ENCODE results near the gene LYPD1. TPM values are rescaled to one million over a fixed set of nuclear protein-coding genes. Genes with fewer than 3 reads are reported as not detected.

The LYPD1 gene
- total RNA-seq, 2 experiments from 2014 or later, result not detected

GRCh38 chr2:132664096-132664495 lies 5.9 kb downstream of the LYPD1 start:
- H3K36me3 Mint-ChIP-seq (ENCODE audit: low read depth), result no peaks in the 10 kb centered on the region
- H3K9me3 Mint-ChIP-seq (ENCODE audit: insufficient read depth), result no peaks in the 10 kb centered on the region
- H3K27ac Mint-ChIP-seq, result no peak overlapping the region
- H3K4me1 Mint-ChIP-seq (ENCODE audit: low read depth), result no peaks in the 10 kb centered on the region
- ChIA-PET POLR2A (no interaction called here), CTCF (no interaction called here)
- H3K4me3 Mint-ChIP-seq, result no peak overlapping the region
- no peak for DNase-seq
- ATAC-seq, result no peak
- H3K27me3 Mint-ChIP-seq (ENCODE audit: low read depth), result peaks cover 13% of the 10 kb centered on the region

- ChIA-PET POLR2A (no interaction called here), CTCF (no interaction called here)
- no peaks in the 10 kb centered on the region for H3K4me1 Mint-ChIP-seq (ENCODE audit: low read depth)
- peaks cover 5% of the 10 kb centered on the region for H3K27me3 Mint-ChIP-seq (ENCODE audit: low read depth)
- H3K36me3 Mint-ChIP-seq (ENCODE audit: low read depth), result no peaks in the 10 kb centered on the region
- no peak overlapping the region for H3K4me3 Mint-ChIP-seq
- DNase-seq (no peak), ATAC-seq (no peak)
- no peak overlapping the region for H3K27ac Mint-ChIP-seq
- H3K9me3 Mint-ChIP-seq (ENCODE audit: insufficient read depth), result no peaks in the 10 kb centered on the region
Observed at GRCh38 chr2:132662732-132663131, 7.3 kb downstream of the LYPD1 start.

GRCh38 chr2:132659331-132659730 lies 10.7 kb downstream of the LYPD1 start:
- Mint-ChIP-seq H3K4me3 (no peak overlapping the region), H3K9me3 (ENCODE audit: insufficient read depth) (no peaks in the 10 kb centered on the region), H3K4me1 (ENCODE audit: low read depth) (no peaks in the 10 kb centered on the region), H3K36me3 (ENCODE audit: low read depth) (no peaks in the 10 kb centered on the region), H3K27ac (no peak overlapping the region), H3K27me3 (ENCODE audit: low read depth) (no peaks in the 10 kb centered on the region)
- ChIA-PET POLR2A (no interaction called here), CTCF (no interaction called here)
- no peak for ATAC-seq
- DNase-seq, result no peak

GRCh38 chr2:132656266-132656975 lies 13.6 kb downstream of the LYPD1 start:
- H3K4me1 Mint-ChIP-seq (ENCODE audit: low read depth), result no peaks in the 10 kb centered on the region

GRCh38 chr2:132654968-132655367 lies 15.0 kb downstream of the LYPD1 start:
- DNase-seq, result no peak
- Mint-ChIP-seq H3K27me3 (ENCODE audit: low read depth) (no peaks in the 10 kb centered on the region), H3K4me1 (ENCODE audit: low read depth) (no peaks in the 10 kb centered on the region), H3K36me3 (ENCODE audit: low read depth) (no peaks in the 10 kb centered on the region), H3K4me3 (no peak overlapping the region), H3K27ac (no peak overlapping the region), H3K9me3 (ENCODE audit: insufficient read depth) (no peaks in the 10 kb centered on the region)
- POLR2A ChIA-PET, result no interaction called here
- CTCF ChIA-PET, result no interaction called here
- ATAC-seq, result no peak

More at GRCh38 chr2:132656266-132656975, 13.6 kb downstream of the LYPD1 start:
- DNase-seq (no peak), ATAC-seq (no peak)
- Mint-ChIP-seq H3K9me3 (ENCODE audit: insufficient read depth) (no peaks in the 10 kb centered on the region), H3K27ac (no peak overlapping the region), H3K27me3 (ENCODE audit: low read depth) (no peaks in the 10 kb centered on the region), H3K4me3 (no peak overlapping the region), H3K36me3 (ENCODE audit: low read depth) (no peaks in the 10 kb centered on the region)
- ChIA-PET CTCF (no interaction called here), POLR2A (no interaction called here)

- ChIA-PET CTCF (no interaction called here), POLR2A (no interaction called here)
- Mint-ChIP-seq H3K36me3 (ENCODE audit: low read depth) (no peaks in the 10 kb centered on the region), H3K4me1 (ENCODE audit: low read depth) (no peaks in the 10 kb centered on the region), H3K4me3 (no peak overlapping the region), H3K27ac (no peak overlapping the region), H3K27me3 (ENCODE audit: low read depth) (no peaks in the 10 kb centered on the region), H3K9me3 (ENCODE audit: insufficient read depth) (no peaks in the 10 kb centered on the region)
- DNase-seq, result no peak
- no peak for ATAC-seq
Observed at GRCh38 chr2:132654335-132654734, 15.7 kb downstream of the LYPD1 start.

GRCh38 chr2:132652474-132652873 lies 17.5 kb downstream of the LYPD1 start:
- Mint-ChIP-seq H3K9me3 (ENCODE audit: insufficient read depth) (no peaks in the 10 kb centered on the region), H3K4me3 (no peak overlapping the region), H3K36me3 (ENCODE audit: low read depth) (no peaks in the 10 kb centered on the region), H3K27me3 (ENCODE audit: low read depth) (no peaks in the 10 kb centered on the region), H3K4me1 (ENCODE audit: low read depth) (no peaks in the 10 kb centered on the region), H3K27ac (no peak overlapping the region)
- ATAC-seq (no peak), DNase-seq (no peak)
- ChIA-PET POLR2A (no interaction called here), CTCF (no interaction called here)

GRCh38 chr2:132651115-132652045 lies 18.6 kb downstream of the LYPD1 start:
- Mint-ChIP-seq H3K36me3 (ENCODE audit: low read depth) (no peaks in the 10 kb centered on the region), H3K4me1 (ENCODE audit: low read depth) (no peaks in the 10 kb centered on the region), H3K27ac (no peak overlapping the region), H3K4me3 (no peak overlapping the region), H3K27me3 (ENCODE audit: low read depth) (no peaks in the 10 kb centered on the region), H3K9me3 (ENCODE audit: insufficient read depth) (no peaks in the 10 kb centered on the region)
- ChIA-PET POLR2A (no interaction called here), CTCF (no interaction called here)
- DNase-seq (no peak), ATAC-seq (no peak)

- Mint-ChIP-seq H3K9me3 (ENCODE audit: insufficient read depth) (no peaks in the 10 kb centered on the region), H3K4me1 (ENCODE audit: low read depth) (no peaks in the 10 kb centered on the region), H3K27me3 (ENCODE audit: low read depth) (no peaks in the 10 kb centered on the region), H3K36me3 (ENCODE audit: low read depth) (no peaks in the 10 kb centered on the region), H3K27ac (no peak overlapping the region), H3K4me3 (no peak overlapping the region)
- POLR2A ChIA-PET, result no interaction called here
- no peak for ATAC-seq
- DNase-seq, result no peak
- CTCF ChIA-PET, result no interaction called here
Observed at GRCh38 chr2:132646540-132647108, 23.4 kb downstream of the LYPD1 start.

GRCh38 chr2:132645722-132646539 lies 24.1 kb downstream of the LYPD1 start:
- Mint-ChIP-seq H3K27me3 (ENCODE audit: low read depth) (no peaks in the 10 kb centered on the region), H3K4me1 (ENCODE audit: low read depth) (no peaks in the 10 kb centered on the region), H3K9me3 (ENCODE audit: insufficient read depth) (no peaks in the 10 kb centered on the region), H3K4me3 (no peak overlapping the region), H3K27ac (no peak overlapping the region), H3K36me3 (ENCODE audit: low read depth) (no peaks in the 10 kb centered on the region)
- ChIA-PET CTCF (no interaction called here), POLR2A (no interaction called here)
- DNase-seq (no peak), ATAC-seq (no peak)

- ChIA-PET POLR2A (no interaction called here), CTCF (no interaction called here)
- no peaks in the 10 kb centered on the region for H3K4me1 Mint-ChIP-seq (ENCODE audit: low read depth)
- no peaks in the 10 kb centered on the region for H3K36me3 Mint-ChIP-seq (ENCODE audit: low read depth)
- no peak for ATAC-seq
- H3K27me3 Mint-ChIP-seq (ENCODE audit: low read depth), result no peaks in the 10 kb centered on the region
- no peaks in the 10 kb centered on the region for H3K9me3 Mint-ChIP-seq (ENCODE audit: insufficient read depth)
- H3K4me3 Mint-ChIP-seq, result no peak overlapping the region
- H3K27ac Mint-ChIP-seq, result no peak overlapping the region
- no peak for DNase-seq
Observed at GRCh38 chr2:132645176-132645575, 24.8 kb downstream of the LYPD1 start.

- no peaks in the 10 kb centered on the region for H3K4me1 Mint-ChIP-seq (ENCODE audit: low read depth)
- no peak for ATAC-seq
- CTCF ChIA-PET, result no interaction called here
Observed at GRCh38 chr2:132642415-132642814, 27.6 kb downstream of the LYPD1 start.

More at GRCh38 chr2:132642415-132642814, 27.6 kb downstream of the LYPD1 start:
- DNase-seq, result no peak
- Mint-ChIP-seq H3K27ac (no peak overlapping the region), H3K36me3 (ENCODE audit: low read depth) (no peaks in the 10 kb centered on the region), H3K9me3 (ENCODE audit: insufficient read depth) (no peaks in the 10 kb centered on the region), H3K4me3 (no peak overlapping the region), H3K27me3 (ENCODE audit: low read depth) (no peaks in the 10 kb centered on the region)
- POLR2A ChIA-PET, result no interaction called here
